Measurements from ENCODE around the gene RAB1A. TPM values are rescaled to one million over a fixed set of nuclear protein-coding genes. Genes with fewer than 3 reads are reported as not detected.
"Not testable (repeated sequence)": the region's sequence is repeated elsewhere in the genome, so short reads cannot be mapped to it uniquely, and the experiment has no call there.

Gene RAB1A
- total RNA-seq: 100 to 1,000 TPM; 160 to 202 TPM
- polyA plus RNA-seq (ENCODE audit: insufficient read length in 6 of 6): 100 to 1,000 TPM; 156 to 191 (median 169) TPM
- long read RNA-seq, donor 1, transcript RAB1A-203 (6 exons, 2,447 nt): major isoform, 122 of 133 reads
- long read RNA-seq, donor 1, partial matches to known transcripts: 9 of 133 reads
- long read RNA-seq, donor 1, other reads (novel, unspliced or antisense): 0 of 133 reads
- long read RNA-seq, donor 2, transcript RAB1A-203 (6 exons, 2,447 nt): major isoform, 92 of 185 reads
- long read RNA-seq, donor 2, partial matches to known transcripts: 93 of 185 reads
- long read RNA-seq, donor 2, other reads (novel, unspliced or antisense): 0 of 185 reads
- long read RNA-seq, donor 3, transcript RAB1A-203 (6 exons, 2,447 nt): major isoform, 74 of 75 reads
- long read RNA-seq, donor 3, partial matches to known transcripts: 0 of 75 reads
- long read RNA-seq, donor 3, other reads (novel, unspliced or antisense): 0 of 75 reads
- long read RNA-seq, donor 4, transcript RAB1A-203 (6 exons, 2,447 nt): major isoform, 103 of 123 reads
- long read RNA-seq, donor 4, partial matches to known transcripts: 8 of 123 reads
- long read RNA-seq, donor 4, other reads (novel, unspliced or antisense): 11 of 123 reads
- long read RNA-seq, donor 5, transcript RAB1A-203 (6 exons, 2,447 nt): major isoform, 85 of 184 reads
- long read RNA-seq, donor 5, partial matches to known transcripts: 93 of 184 reads
- long read RNA-seq, donor 5, other reads (novel, unspliced or antisense): 6 of 184 reads
- long read RNA-seq, donor 6, transcript RAB1A-203 (6 exons, 2,447 nt): major isoform, 74 of 81 reads
- long read RNA-seq, donor 6, partial matches to known transcripts: 7 of 81 reads
- long read RNA-seq, donor 6, other reads (novel, unspliced or antisense): 0 of 81 reads
- long read RNA-seq, donor 7, transcript RAB1A-203 (6 exons, 2,447 nt): major isoform, 33 of 34 reads
- long read RNA-seq, donor 7, partial matches to known transcripts: 0 of 34 reads
- long read RNA-seq, donor 7, other reads (novel, unspliced or antisense): 0 of 34 reads
- long read RNA-seq, donor 8, transcript RAB1A-203 (6 exons, 2,447 nt): major isoform, 89 of 103 reads
- long read RNA-seq, donor 8, partial matches to known transcripts: 14 of 103 reads
- long read RNA-seq, donor 8, other reads (novel, unspliced or antisense): 0 of 103 reads
- long read RNA-seq, donor 9, partial matches to known transcripts: 0 of 1 reads
- long read RNA-seq, donor 9, other reads (novel, unspliced or antisense): 0 of 1 reads
- long read RNA-seq, donor 10, transcript RAB1A-203 (6 exons, 2,447 nt): major isoform, 63 of 69 reads
- long read RNA-seq, donor 10, partial matches to known transcripts: 2 of 69 reads
- long read RNA-seq, donor 10, other reads (novel, unspliced or antisense): 4 of 69 reads
- long read RNA-seq, donor 11, transcript RAB1A-203 (6 exons, 2,447 nt): major isoform, 147 of 192 reads
- long read RNA-seq, donor 11, partial matches to known transcripts: 24 of 192 reads
- long read RNA-seq, donor 11, other reads (novel, unspliced or antisense): 17 of 192 reads
- long read RNA-seq, donor 12, transcript RAB1A-203 (6 exons, 2,447 nt): major isoform, 53 of 59 reads
- long read RNA-seq, donor 12, partial matches to known transcripts: 6 of 59 reads
- long read RNA-seq, donor 12, other reads (novel, unspliced or antisense): 0 of 59 reads

DNA sequence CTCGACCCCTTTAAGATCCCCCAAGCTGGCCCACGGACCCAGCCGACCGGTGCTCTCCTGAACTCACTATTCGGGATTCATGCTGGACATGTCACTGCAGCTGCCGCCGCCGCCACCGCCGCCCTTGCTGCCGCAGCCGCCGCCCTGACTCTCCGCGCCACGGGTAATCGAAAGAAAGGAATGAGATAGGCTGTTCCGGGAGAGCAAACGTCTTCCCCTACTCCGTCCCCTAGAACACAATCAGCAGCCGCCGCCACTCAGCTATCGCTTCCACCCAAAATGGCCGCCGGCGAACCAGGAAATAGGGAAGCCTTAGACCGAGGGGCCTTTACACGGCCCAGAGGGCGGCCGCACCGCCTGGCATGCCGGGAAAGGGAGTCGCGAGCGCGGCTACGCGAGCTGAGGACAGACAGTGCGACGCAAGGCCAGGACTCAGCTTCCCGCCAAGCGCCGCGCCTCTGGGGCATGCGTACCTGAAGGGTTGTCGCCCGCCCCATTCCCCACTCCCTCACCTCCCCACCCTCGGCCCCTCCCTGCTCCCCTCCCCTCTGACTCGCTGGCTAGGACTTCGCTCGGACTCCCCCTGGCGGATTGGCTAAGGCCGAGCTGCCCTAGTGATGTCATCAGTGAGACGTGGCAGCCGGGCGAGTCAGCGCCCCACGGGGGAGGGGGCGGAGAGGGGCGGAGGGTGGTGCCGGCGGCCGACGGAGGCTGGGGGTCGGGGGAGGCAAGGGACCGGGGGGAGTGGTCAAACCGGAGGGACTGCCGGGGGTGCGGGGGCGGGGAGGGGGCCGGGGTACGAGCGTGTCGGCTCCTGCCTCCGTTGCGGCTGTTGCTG is at the start of gene RAB1A:
Gene RAB1A (minus strand): TSS at position 281 of the 838 bp plus-strand sequence. CDS start 191 bp downstream, at position 90.
- peak within 1 kb of the TSS; percentile 82 to 95 for H3K4me3 ChIP-seq
- peaks cover 18 to 43% of the 10 kb centered on the region in 2 donors for H3K4me1 ChIP-seq
- ATAC-seq: peak; percentile 95
- TF ChIP-seq, protein P1, sequence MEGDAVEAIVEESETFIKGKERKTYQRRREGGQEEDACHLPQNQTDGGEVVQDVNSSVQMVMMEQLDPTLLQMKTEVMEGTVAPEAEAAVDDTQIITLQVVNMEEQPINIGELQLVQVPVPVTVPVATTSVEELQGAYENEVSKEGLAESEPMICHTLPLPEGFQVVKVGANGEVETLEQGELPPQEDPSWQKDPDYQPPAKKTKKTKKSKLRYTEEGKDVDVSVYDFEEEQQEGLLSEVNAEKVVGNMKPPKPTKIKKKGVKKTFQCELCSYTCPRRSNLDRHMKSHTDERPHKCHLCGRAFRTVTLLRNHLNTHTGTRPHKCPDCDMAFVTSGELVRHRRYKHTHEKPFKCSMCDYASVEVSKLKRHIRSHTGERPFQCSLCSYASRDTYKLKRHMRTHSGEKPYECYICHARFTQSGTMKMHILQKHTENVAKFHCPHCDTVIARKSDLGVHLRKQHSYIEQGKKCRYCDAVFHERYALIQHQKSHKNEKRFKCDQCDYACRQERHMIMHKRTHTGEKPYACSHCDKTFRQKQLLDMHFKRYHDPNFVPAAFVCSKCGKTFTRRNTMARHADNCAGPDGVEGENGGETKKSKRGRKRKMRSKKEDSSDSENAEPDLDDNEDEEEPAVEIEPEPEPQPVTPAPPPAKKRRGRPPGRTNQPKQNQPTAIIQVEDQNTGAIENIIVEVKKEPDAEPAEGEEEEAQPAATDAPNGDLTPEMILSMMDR (IDR thresholded peaks at IDR 0.05): peak in 1 of 2 donors; percentile 36
- intact Hi-C loops (cut with DNase I): no loop called here
- H3K36me3 ChIP-seq: no peaks in the 10 kb centered on the region
- H3K27me3 ChIP-seq: no peaks in the 10 kb centered on the region
- peak; percentile 98 to 100 (median 100) for DNase-seq
- no peaks in the 10 kb centered on the region for H3K9me3 ChIP-seq
- peak within 1 kb of the TSS; percentile 96 to 97 for H3K27ac ChIP-seq

DNA sequence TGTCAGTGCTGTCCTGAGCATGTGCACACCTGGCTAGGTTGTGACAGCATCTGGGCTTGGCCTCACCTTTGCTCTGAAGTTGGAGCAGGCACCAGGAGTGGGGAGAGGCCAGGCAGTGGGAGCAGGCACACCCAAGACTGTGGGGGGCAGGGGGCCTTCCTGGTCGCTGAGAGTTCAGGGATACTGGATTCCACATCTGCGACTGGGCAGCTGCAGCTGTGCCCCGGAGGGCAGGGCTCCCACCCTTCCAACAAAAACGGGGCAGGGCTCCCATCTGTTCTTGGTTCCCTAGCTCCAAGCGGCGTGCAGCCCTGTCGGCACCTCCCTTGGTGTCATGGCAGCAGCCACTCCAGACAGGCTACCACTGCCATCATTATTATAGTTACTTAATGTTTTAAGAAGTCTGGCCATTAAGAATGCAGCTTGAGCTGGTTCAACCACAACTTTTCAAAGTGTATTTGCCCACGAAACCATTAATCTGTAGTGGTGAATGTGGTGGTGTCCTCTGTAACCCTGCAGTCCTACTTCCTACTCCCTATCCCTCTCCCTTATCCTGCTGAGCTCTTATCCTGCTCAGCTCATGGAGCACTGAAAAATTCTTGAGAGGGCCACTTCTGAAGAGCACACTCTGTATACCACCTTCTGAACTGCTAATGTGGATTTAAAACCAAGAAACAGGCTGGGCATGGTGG is 48.0 kb upstream of the RAB1A start:
- DNase-seq: peak in 1 of 4 donors; percentile 62
- Histone ChIP-seq H3K9me3 (no peaks in the 10 kb centered on the region), H3K4me3 (no peak overlapping the region), H3K36me3 (no peaks in the 10 kb centered on the region), H3K27me3 (no peaks in the 10 kb centered on the region), H3K27ac (no peak overlapping the region), H3K4me1 (no peaks in the 10 kb centered on the region)
- TF ChIP-seq, protein P1 (IDR thresholded peaks at IDR 0.05): no peak
- intact Hi-C loops (cut with DNase I): loop anchor here in 1 of 2 donors (10.0 kb wide), 1 partner anchor 113 kb away; no protein-coding TSS in a partner anchor
- no peak for ATAC-seq

DNA sequence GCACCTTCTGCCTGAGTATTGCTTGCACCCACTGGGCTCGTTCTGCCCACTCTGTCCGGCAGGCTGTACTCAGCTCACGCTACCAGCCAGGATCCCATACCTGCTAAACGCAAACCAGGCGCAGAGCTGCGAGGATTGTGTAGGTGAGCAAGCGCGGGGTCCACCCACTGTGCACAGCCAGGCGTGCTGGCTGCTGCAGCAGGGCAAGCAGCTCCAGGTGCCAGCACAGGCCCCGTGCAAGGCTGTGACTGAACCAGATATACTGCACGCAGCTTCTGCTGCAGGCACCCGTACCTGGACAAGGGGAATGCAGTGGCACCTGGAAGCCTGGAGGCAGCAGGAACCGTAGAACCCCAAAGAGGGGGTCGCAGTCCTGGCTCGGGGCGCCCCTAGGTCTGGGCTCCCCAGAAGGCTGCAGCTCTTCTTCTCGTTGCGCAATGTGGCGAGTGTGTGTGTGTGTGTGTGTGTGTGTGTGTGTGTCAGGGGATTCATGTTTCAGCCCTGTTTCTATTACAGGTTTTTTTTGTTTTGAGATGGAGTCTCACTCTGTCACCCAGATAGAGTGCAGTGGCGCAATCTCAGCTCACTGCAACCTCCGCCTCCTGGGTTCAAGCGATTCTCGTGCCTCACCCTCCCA is 46.1 kb upstream of the RAB1A start:
- DNase-seq (no peak), ATAC-seq (no peak)
- TF ChIP-seq, protein P1 (IDR thresholded peaks at IDR 0.05): no peak
- H3K4me1 ChIP-seq: no peaks in the 10 kb centered on the region
- no peak overlapping the region for H3K27ac ChIP-seq
- H3K27me3 ChIP-seq: no peaks in the 10 kb centered on the region
- no peaks in the 10 kb centered on the region for H3K36me3 ChIP-seq
- no peaks in the 10 kb centered on the region for H3K9me3 ChIP-seq
- intact Hi-C loops (cut with DNase I): loop anchor here in 1 of 2 donors (10.0 kb wide), 1 partner anchor 111 kb away; no protein-coding TSS in a partner anchor
- H3K4me3 ChIP-seq: no peak overlapping the region

DNA sequence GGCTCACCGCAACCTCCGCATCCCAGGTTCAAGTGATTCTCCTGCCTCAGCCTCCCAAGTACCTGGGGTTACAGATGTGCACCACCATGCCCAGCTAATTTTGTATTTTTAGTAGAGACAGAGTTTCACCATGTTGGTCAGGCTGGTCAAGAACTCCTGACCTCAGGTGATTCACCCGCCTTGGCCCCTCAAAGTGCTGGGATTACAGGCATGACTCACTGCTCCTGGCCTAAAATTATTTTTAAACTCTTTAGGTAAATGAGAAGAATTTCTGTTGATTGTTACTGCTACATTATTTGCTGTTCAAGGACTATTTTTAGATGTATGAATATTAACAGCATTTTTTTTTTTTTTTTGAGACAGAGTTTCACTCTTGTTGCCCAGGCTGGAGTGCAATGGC is 44.1 kb upstream of the RAB1A start:
- not testable (repeated sequence) for ATAC-seq, H3K9me3 ChIP-seq, DNase-seq, H3K36me3 ChIP-seq, H3K4me1 ChIP-seq, H3K27ac ChIP-seq, H3K4me3 ChIP-seq, H3K27me3 ChIP-seq
- intact Hi-C loops (cut with DNase I): loop anchor here in 1 of 2 donors (10.0 kb wide), 1 partner anchor 109 kb away; no protein-coding TSS in a partner anchor
